ENCODE results near the gene NDUFV2. TPM values are rescaled to one million over a fixed set of nuclear protein-coding genes. Genes with fewer than 3 reads are reported as not detected.

Gene NDUFV2
- total and polyA plus RNA-seq, 2 of the 13 experiments (the other 11 are each of a cell fraction or from before 2014, with no cell fraction given) = 216 to 299 TPM

DNA sequence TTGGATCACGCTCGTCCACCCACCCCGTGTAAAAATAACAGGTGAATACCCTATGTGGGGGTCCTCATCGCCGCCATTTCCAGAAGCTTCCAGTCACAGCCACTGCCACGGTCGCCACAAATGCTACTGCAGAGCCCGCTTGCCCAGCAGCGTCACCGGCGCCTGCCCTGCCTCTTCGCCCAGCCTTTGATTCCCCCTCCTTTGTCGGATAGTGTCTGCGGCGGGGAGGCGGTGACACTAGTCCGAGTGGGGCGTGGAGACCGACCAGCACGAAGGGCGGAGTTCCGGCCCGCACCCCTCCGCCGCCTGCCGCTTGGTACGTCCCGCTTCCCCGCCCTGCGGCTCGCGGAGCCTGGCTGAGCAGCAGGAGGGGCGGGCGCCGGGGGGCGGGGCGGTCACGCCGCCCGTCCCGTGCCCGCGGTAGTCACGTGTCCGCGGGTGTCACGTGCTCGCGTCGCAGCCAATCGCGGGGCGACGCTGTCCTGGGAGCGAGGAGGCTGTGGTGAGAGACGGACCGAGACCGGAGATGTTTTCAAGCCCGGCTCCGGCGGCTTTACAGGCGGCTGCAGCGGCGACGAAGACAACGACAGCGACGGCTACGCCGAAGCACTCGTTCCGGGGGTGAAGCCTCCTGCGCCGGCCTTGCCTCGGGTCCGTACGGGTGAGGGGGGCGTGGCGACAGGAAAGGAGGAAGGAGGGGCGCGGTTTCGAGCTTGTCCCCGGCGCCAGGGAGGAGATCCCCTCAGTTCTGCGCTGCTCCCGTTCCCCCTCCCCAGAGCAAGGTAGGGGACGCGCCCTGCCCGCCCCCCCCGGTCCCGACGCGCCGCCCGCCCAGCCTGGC, 34.0 kb downstream of the NDUFV2 start, which contains the start of gene ANKRD12 (continued):
- no peak; the same call in 1 of the 2 replicates for TF ChIP-seq ZNF782 (CRISPR knock-in tag; IDR thresholded peaks at IDR 0.05; ENCODE audit: borderline replicate concordance)
- peak; percentile 89 for TF ChIP-seq KDM5B (CRISPR knock-in tag; IDR thresholded peaks at IDR 0.05; ENCODE audit: borderline replicate concordance)
- TF ChIP-seq NFYB (CRISPR knock-in tag; IDR thresholded peaks at IDR 0.05) = peak; percentile 87
- no peak for TF ChIP-seq SP140L (CRISPR knock-in tag; IDR thresholded peaks at IDR 0.05; ENCODE audit: borderline replicate concordance)
- no peak for TF ChIP-seq ATF1 (CRISPR knock-in tag; IDR thresholded peaks at IDR 0.05)
- no peak for TF ChIP-seq ZNF460 (CRISPR knock-in tag; IDR thresholded peaks at IDR 0.05; ENCODE audit: borderline replicate concordance)
- TF ChIP-seq ZBTB49 (CRISPR knock-in tag; IDR thresholded peaks at IDR 0.05; ENCODE audit: borderline replicate concordance) = 0 out of 2 replicates have a peak, but pooled peaks have one; percentile 21
- TF ChIP-seq MIER2 (CRISPR knock-in tag; IDR thresholded peaks at IDR 0.05) = no peak
- TF ChIP-seq ZNF891 (CRISPR knock-in tag; IDR thresholded peaks at IDR 0.05) = peak; percentile 23; the same call in 1 of the 2 replicates
- TF ChIP-seq FLYWCH1 (CRISPR knock-in tag; IDR thresholded peaks at IDR 0.05) = no peak
- peak; percentile 62; the same call in 1 of the 2 replicates for TF ChIP-seq ZBTB43 (CRISPR knock-in tag; conservative IDR thresholded peaks at IDR 0.05)
- TF ChIP-seq JDP2 (CRISPR knock-in tag; IDR thresholded peaks at IDR 0.05; ENCODE audit: borderline replicate concordance) = no peak
- 0 out of 2 replicates have a peak, but pooled peaks have one; percentile 23 for TF ChIP-seq ZNF143 (CRISPR knock-in tag; IDR thresholded peaks at IDR 0.05)
- TF ChIP-seq ZNF577 (CRISPR knock-in tag; IDR thresholded peaks at IDR 0.05; ENCODE audit: borderline replicate concordance, low read depth) = no peak
- TF ChIP-seq ZNF567 (CRISPR knock-in tag; IDR thresholded peaks at IDR 0.05; ENCODE audit: borderline replicate concordance) = no peak
- TF ChIP-seq SIX4 (CRISPR knock-in tag; IDR thresholded peaks at IDR 0.05) = no peak
- no peak for TF ChIP-seq RXRA (CRISPR knock-in tag; IDR thresholded peaks at IDR 0.05)
- peak; percentile 85 for TF ChIP-seq GMEB1 (CRISPR knock-in tag; IDR thresholded peaks at IDR 0.05; ENCODE audit: borderline replicate concordance)
- TF ChIP-seq HNF4G (IDR thresholded peaks at IDR 0.05; ENCODE audit: borderline replicate concordance, low read depth, low read length) = no peak
- TF ChIP-seq HNF4G (CRISPR knock-in tag; IDR thresholded peaks at IDR 0.05; ENCODE audit: borderline replicate concordance, low read depth) = no peak
- TF ChIP-seq KMT2A (CRISPR knock-in tag; IDR thresholded peaks at IDR 0.05) = peak; percentile 88
- peak; percentile 48; the same call in 1 of the 2 replicates for TF ChIP-seq ZNF878 (CRISPR knock-in tag; IDR thresholded peaks at IDR 0.05)
- TF ChIP-seq SALL1 (CRISPR knock-in tag; IDR thresholded peaks at IDR 0.05) = peak; percentile 81
- TF ChIP-seq ZNF160 (CRISPR knock-in tag; IDR thresholded peaks at IDR 0.05) = peak; percentile 56; the same call in 1 of the 2 replicates
- 0 out of 2 replicates have a peak, but pooled peaks have one; percentile 58 for TF ChIP-seq SRY (CRISPR knock-in tag; IDR thresholded peaks at IDR 0.05)
